SK-N-SH treated with all-trans-retinoic acid at 6 μM for 48 hours (cell line): Measurements from ENCODE around the gene TEAD1.

Experiments used
- ATAC-seq: fragments of 200-7000 bp; cut with Tn5 transposase; 3 replicates; pipeline ENCODE4 v1.9.1; 2020; ENCODE audit warnings: mild to moderate bottlenecking, moderate library complexity
- ARNTL ChIP-seq: fragments of 450-650 bp; formaldehyde crosslinking; IDR thresholded peaks from 2 replicates; pipeline ENCODE4 v1.5.0; 2020; ENCODE audit warnings: low read depth, mild to moderate bottlenecking, moderate library complexity, borderline replicate concordance
- BACH2 ChIP-seq: fragments of 250-450 bp; sonication (Bioruptor Pico); IDR thresholded peaks from 2 replicates; pipeline ENCODE4 v1.9.0; 2021; ENCODE audit warnings: mild to moderate bottlenecking, borderline replicate concordance
- CSDC2 ChIP-seq: fragments of 250-450 bp; sonication (Bioruptor Pico); IDR thresholded peaks from 2 replicates; pipeline ENCODE4 v1.5.0; 2020; ENCODE audit warnings: mild to moderate bottlenecking, moderate library complexity
- ESRRG ChIP-seq: fragments of 250-450 bp; sonication (Bioruptor Pico); IDR thresholded peaks from 2 replicates; pipeline ENCODE4 v1.6.1; 2021; ENCODE audit warnings: mild to moderate bottlenecking
- GLIS3 ChIP-seq: fragments of 250-450 bp; sonication (Bioruptor Pico); IDR thresholded peaks from 2 replicates; pipeline ENCODE4 v1.5.0; 2020; ENCODE audit warnings: mild to moderate bottlenecking, moderate library complexity
- ISL1 ChIP-seq: fragments of 250-450 bp; sonication (Bioruptor Pico); IDR thresholded peaks from 2 replicates; pipeline ENCODE4 v2.1.2; 2022; ENCODE audit warnings: mild to moderate bottlenecking, moderate library complexity
- OSR1 ChIP-seq: fragments of 250-450 bp; sonication (Bioruptor Pico); IDR thresholded peaks from 2 replicates; pipeline ENCODE4 v1.8.0; 2022; ENCODE audit warnings: moderate library complexity, mild to moderate bottlenecking, inconsistent platforms
- PPARA ChIP-seq: fragments of 250-450 bp; sonication (Bioruptor Pico); IDR thresholded peaks from 2 replicates; pipeline ENCODE4 v1.5.0; 2020; ENCODE audit warnings: mild to moderate bottlenecking, borderline replicate concordance
- RARB ChIP-seq: fragments of 250-450 bp; sonication (Bioruptor Pico); IDR thresholded peaks from 2 replicates; pipeline ENCODE4 v1.8.0; 2021; ENCODE audit warnings: mild to moderate bottlenecking, moderate library complexity
- SNAI2 ChIP-seq: fragments of 250-450 bp; sonication (Bioruptor Pico); IDR thresholded peaks from 2 replicates; pipeline ENCODE4 v1.5.0; 2020; ENCODE audit warnings: mild to moderate bottlenecking, moderate library complexity
- TCF4 ChIP-seq: fragments of 250-450 bp; sonication (Bioruptor Pico); IDR thresholded peaks from 2 replicates; pipeline ENCODE4 v1.8.0; 2021; ENCODE audit warnings: mild to moderate bottlenecking, moderate library complexity, borderline replicate concordance
- TOX ChIP-seq: fragments of 250-450 bp; sonication (Bioruptor Pico); IDR thresholded peaks from 2 replicates; pipeline ENCODE4 v1.8.0; 2021; ENCODE audit warnings: mild to moderate bottlenecking, moderate library complexity, borderline replicate concordance
- ZC3H10 ChIP-seq: fragments of 250-450 bp; sonication (Bioruptor Pico); IDR thresholded peaks from 2 replicates; pipeline ENCODE4 v1.5.1; 2021; ENCODE audit warnings: mild to moderate bottlenecking, moderate library complexity
- ZFP3 ChIP-seq: fragments of 250-450 bp; sonication (Bioruptor Pico); IDR thresholded peaks from 2 replicates; pipeline ENCODE4 v1.5.0; 2020; ENCODE audit warnings: mild to moderate bottlenecking, moderate library complexity
- ZFP30 ChIP-seq: fragments of 450-650 bp; formaldehyde crosslinking; IDR thresholded peaks from 2 replicates; pipeline ENCODE4 v1.5.0; 2022; ENCODE audit warnings: mild to moderate bottlenecking, moderate library complexity
- ZNF565 ChIP-seq: fragments of 450-650 bp; formaldehyde crosslinking; conservative IDR thresholded peaks from 2 replicates; pipeline ENCODE4 v1.5.0; 2020; ENCODE audit warnings: low read depth, mild to moderate bottlenecking, moderate library complexity
- ZNF70 ChIP-seq: fragments of 450-650 bp; formaldehyde crosslinking; IDR thresholded peaks from 2 replicates; pipeline ENCODE4 v1.5.0; 2020; ENCODE audit warnings: mild to moderate bottlenecking, moderate library complexity
- TF ChIP-seq, protein P1 (sequence below): fragments of 250-450 bp; sonication (Bioruptor Pico); IDR thresholded peaks from 2 replicates; pipeline ENCODE4 v1.5.0; 2020; ENCODE audit warnings: mild to moderate bottlenecking, moderate library complexity
- TF ChIP-seq, protein P2 (sequence below): fragments of 250-450 bp; sonication (Bioruptor Pico); IDR thresholded peaks from 2 replicates; pipeline ENCODE4 v1.5.1; 2020; ENCODE audit warnings: low read depth, mild to moderate bottlenecking, moderate library complexity
- TF ChIP-seq, protein P3 (sequence below): fragments of 250-450 bp; sonication (Bioruptor Pico); IDR thresholded peaks from 2 replicates; pipeline ENCODE4 v1.8.0; 2020; ENCODE audit warnings: mild to moderate bottlenecking, moderate library complexity, borderline replicate concordance
- TF ChIP-seq, protein P4 (sequence below): fragments of 250-450 bp; sonication (Bioruptor Pico); IDR thresholded peaks from 2 replicates; pipeline ENCODE4 v1.8.0; 2021; ENCODE audit warnings: low read depth, mild to moderate bottlenecking, moderate library complexity, borderline replicate concordance
- TF ChIP-seq, protein P5 (sequence below): fragments of 250-450 bp; sonication (Bioruptor Pico); IDR thresholded peaks from 2 replicates; pipeline ENCODE4 v1.5.1; 2021; ENCODE audit warnings: mild to moderate bottlenecking, moderate library complexity

The TEAD1 gene

DNA sequence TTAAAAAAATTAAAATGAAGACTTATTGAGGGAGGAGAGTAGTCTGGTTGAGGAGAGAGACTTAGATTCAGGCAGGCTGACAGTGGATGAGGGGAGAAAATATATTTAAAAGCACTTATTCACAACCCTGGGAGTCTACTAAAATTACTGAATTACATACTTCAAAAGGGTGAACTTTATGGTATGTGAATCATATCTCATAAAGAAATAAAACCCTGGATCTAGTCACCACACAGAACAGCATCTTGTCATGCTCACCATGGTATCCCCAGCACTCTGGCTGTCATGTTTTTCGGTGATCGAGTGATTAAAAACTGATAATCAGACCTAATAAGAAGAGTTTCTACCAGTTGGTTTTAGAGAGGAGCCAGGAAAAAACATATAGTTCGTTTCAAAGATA is 11.0 kb downstream of the TEAD1 start:
- ATAC-seq: no peak; the same call in 1 of the 3 replicates
- no peak for TF ChIP-seq ARNTL (CRISPR knock-in tag)
- TF ChIP-seq GLIS3 (CRISPR knock-in tag): no peak
- TF ChIP-seq ZFP30 (CRISPR knock-in tag): no peak
- TF ChIP-seq, protein P1, sequence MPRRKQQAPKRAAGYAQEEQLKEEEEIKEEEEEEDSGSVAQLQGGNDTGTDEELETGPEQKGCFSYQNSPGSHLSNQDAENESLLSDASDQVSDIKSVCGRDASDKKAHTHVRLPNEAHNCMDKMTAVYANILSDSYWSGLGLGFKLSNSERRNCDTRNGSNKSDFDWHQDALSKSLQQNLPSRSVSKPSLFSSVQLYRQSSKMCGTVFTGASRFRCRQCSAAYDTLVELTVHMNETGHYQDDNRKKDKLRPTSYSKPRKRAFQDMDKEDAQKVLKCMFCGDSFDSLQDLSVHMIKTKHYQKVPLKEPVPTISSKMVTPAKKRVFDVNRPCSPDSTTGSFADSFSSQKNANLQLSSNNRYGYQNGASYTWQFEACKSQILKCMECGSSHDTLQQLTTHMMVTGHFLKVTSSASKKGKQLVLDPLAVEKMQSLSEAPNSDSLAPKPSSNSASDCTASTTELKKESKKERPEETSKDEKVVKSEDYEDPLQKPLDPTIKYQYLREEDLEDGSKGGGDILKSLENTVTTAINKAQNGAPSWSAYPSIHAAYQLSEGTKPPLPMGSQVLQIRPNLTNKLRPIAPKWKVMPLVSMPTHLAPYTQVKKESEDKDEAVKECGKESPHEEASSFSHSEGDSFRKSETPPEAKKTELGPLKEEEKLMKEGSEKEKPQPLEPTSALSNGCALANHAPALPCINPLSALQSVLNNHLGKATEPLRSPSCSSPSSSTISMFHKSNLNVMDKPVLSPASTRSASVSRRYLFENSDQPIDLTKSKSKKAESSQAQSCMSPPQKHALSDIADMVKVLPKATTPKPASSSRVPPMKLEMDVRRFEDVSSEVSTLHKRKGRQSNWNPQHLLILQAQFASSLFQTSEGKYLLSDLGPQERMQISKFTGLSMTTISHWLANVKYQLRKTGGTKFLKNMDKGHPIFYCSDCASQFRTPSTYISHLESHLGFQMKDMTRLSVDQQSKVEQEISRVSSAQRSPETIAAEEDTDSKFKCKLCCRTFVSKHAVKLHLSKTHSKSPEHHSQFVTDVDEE (CRISPR knock-in tag): no peak
- no peak for TF ChIP-seq CSDC2
- TF ChIP-seq RARB (CRISPR knock-in tag): no peak

DNA sequence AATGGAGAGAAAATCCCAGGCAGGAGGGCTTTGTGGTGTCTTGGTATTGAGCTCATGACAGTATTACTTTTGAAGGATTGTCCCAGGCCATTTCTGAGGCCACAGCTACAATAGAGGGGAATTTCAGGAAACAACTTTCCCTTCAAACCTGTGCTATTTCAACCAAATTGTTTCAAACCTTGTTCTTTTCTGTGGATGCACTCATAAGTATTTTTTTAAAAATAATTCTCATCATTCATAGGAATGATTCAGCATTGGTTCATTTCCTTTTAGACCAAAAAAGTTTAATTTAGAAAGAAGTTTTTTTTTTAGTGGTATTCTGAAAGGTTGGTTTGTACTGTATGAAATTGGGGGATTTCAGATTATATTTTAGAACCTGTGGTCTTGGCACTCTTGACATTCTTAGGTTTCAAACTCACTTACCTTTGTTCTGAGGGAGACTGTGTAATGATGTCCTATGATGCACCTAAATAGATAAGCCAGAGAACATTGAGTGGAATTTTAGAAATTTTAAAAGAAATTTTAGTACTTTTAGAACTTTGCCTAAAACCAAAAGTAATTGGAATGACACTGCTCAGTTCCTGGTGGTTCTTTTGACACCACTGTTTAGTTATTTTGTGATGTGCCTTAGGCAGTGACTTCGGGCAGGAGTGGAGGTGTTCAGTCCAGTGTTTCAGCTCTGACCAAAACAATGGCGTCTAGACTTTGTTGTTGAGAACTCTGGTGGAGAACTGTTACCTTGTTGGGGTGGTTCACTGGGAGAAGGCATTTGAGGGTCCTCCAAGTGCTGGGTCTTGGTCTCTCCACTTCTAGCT is 12.2 kb downstream of the TEAD1 start:
- TF ChIP-seq ESRRG (CRISPR knock-in tag) (no peak), PPARA (no peak), ZFP3 (CRISPR knock-in tag) (no peak), ZNF70 (CRISPR knock-in tag) (no peak)
- TF ChIP-seq, protein P2, sequence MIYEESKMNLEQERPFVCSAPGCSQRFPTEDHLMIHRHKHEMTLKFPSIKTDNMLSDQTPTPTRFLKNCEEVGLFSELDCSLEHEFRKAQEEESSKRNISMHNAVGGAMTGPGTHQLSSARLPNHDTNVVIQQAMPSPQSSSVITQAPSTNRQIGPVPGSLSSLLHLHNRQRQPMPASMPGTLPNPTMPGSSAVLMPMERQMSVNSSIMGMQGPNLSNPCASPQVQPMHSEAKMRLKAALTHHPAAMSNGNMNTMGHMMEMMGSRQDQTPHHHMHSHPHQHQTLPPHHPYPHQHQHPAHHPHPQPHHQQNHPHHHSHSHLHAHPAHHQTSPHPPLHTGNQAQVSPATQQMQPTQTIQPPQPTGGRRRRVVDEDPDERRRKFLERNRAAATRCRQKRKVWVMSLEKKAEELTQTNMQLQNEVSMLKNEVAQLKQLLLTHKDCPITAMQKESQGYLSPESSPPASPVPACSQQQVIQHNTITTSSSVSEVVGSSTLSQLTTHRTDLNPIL (CRISPR knock-in tag): no peak
- TF ChIP-seq, protein P3, sequence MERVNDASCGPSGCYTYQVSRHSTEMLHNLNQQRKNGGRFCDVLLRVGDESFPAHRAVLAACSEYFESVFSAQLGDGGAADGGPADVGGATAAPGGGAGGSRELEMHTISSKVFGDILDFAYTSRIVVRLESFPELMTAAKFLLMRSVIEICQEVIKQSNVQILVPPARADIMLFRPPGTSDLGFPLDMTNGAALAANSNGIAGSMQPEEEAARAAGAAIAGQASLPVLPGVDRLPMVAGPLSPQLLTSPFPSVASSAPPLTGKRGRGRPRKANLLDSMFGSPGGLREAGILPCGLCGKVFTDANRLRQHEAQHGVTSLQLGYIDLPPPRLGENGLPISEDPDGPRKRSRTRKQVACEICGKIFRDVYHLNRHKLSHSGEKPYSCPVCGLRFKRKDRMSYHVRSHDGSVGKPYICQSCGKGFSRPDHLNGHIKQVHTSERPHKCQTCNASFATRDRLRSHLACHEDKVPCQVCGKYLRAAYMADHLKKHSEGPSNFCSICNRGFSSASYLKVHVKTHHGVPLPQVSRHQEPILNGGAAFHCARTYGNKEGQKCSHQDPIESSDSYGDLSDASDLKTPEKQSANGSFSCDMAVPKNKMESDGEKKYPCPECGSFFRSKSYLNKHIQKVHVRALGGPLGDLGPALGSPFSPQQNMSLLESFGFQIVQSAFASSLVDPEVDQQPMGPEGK (CRISPR knock-in tag): no peak
- peak; percentile 7; the same call in 2 of the 3 replicates for ATAC-seq

DNA sequence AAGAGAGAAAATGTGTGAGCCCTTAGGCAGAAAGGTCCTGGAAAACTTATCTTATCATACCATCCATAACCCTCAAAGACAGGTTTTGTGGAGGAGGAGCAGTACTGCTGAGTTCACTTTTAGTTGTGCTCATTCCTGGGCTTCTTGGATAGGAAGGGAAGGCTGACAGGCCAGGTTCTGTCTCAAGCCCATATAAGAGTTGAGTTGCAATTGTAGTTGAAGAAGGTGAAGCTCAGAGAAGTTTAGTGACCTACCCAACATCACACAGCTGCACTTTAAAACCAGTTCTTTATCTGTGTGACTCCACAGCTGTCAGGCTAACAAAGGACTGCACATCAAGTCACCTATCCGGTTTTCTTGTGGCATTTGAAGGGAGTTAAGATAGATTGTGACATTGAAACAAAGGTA is 13.0 kb downstream of the TEAD1 start:
- TF ChIP-seq, protein P1 (CRISPR knock-in tag): no peak
- no peak for TF ChIP-seq TOX (CRISPR knock-in tag)
- TF ChIP-seq OSR1 (CRISPR knock-in tag): no peak
- no peak for TF ChIP-seq ZNF70 (CRISPR knock-in tag)
- TF ChIP-seq, protein P4, sequence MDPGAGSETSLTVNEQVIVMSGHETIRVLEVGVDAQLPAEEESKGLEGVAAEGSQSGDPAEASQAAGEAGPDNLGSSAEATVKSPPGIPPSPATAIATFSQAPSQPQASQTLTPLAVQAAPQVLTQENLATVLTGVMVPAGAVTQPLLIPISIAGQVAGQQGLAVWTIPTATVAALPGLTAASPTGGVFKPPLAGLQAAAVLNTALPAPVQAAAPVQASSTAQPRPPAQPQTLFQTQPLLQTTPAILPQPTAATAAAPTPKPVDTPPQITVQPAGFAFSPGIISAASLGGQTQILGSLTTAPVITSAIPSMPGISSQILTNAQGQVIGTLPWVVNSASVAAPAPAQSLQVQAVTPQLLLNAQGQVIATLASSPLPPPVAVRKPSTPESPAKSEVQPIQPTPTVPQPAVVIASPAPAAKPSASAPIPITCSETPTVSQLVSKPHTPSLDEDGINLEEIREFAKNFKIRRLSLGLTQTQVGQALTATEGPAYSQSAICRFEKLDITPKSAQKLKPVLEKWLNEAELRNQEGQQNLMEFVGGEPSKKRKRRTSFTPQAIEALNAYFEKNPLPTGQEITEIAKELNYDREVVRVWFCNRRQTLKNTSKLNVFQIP: no peak
- TF ChIP-seq, protein P2 (CRISPR knock-in tag): no peak
- TF ChIP-seq ZC3H10: no peak
- TF ChIP-seq ZFP30 (CRISPR knock-in tag): no peak
- no peak for TF ChIP-seq CSDC2
- no peak for TF ChIP-seq GLIS3 (CRISPR knock-in tag)
- TF ChIP-seq ZFP3 (CRISPR knock-in tag): no peak
- no peak for TF ChIP-seq ESRRG (CRISPR knock-in tag)
- no peak for TF ChIP-seq TCF4 (CRISPR knock-in tag)
- TF ChIP-seq ISL1 (CRISPR knock-in tag): no peak
- TF ChIP-seq ZNF565 (CRISPR knock-in tag): no peak
- TF ChIP-seq RARB (CRISPR knock-in tag): no peak
- no peak for TF ChIP-seq PPARA
- TF ChIP-seq SNAI2 (CRISPR knock-in tag): no peak
- no peak for TF ChIP-seq BACH2 (CRISPR knock-in tag)
- TF ChIP-seq, protein P5, sequence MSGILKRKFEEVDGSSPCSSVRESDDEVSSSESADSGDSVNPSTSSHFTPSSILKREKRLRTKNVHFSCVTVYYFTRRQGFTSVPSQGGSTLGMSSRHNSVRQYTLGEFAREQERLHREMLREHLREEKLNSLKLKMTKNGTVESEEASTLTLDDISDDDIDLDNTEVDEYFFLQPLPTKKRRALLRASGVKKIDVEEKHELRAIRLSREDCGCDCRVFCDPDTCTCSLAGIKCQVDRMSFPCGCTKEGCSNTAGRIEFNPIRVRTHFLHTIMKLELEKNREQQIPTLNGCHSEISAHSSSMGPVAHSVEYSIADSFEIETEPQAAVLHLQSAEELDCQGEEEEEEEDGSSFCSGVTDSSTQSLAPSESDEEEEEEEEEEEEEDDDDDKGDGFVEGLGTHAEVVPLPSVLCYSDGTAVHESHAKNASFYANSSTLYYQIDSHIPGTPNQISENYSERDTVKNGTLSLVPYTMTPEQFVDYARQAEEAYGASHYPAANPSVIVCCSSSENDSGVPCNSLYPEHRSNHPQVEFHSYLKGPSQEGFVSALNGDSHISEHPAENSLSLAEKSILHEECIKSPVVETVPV (CRISPR knock-in tag): no peak
- no peak for ATAC-seq
